PC-9 (cell line): ENCODE data around the gene GLOD4. TPM values are rescaled to one million over a fixed set of nuclear protein-coding genes. Genes with fewer than 3 reads are reported as not detected.

ENCODE experiments used
- BruUV-seq: library from RNA; stranded (reverse); fragments of 400-500 nt; replicated peaks from 2 replicates; lab custom pipeline; 2021; lab: Mats Ljungman, UMichigan
- CTCF ChIA-PET: fragments of 300-600 bp; sonication (Branson Sonifier 250); formaldehyde crosslinking; loops from one replicate; lab custom pipeline; 2022; ENCODE audit warnings: antibody characterized with exemption; lab: Charles Lee
- POLR2A ChIA-PET: fragments of 300-600 bp; sonication (Branson Sonifier 250); formaldehyde crosslinking; loops from one replicate; lab custom pipeline; 2022; ENCODE audit warnings: antibody characterized with exemption; ENCODE audit not compliant: unreplicated experiment; lab: Charles Lee
- DNase-seq, 2 experiments: peaks; one replicate each; pipeline versions ENCODE4 v3.0.0 to v3.0.0-alpha.2; 2015 to 2022; ENCODE audit warnings: mixed read lengths in 1 of 2
- H2AFZ ChIP-seq: fragments of 200-600 bp; sonication (generic); 2 replicates; pipeline ENCODE4 v1.8.1; 2017; ENCODE audit warnings: antibody characterized with exemption
- H3F3A ChIP-seq: fragments of 200-600 bp; sonication (generic); 2 replicates; pipeline ENCODE4 v1.8.1; 2017; ENCODE audit warnings: antibody characterized with exemption, mild to moderate bottlenecking, low read depth; ENCODE audit not compliant: insufficient read depth
- H3K27ac ChIP-seq: fragments of 200-600 bp; sonication (generic); 2 replicates; pipeline ENCODE4 v1.6.1; 2016; ENCODE audit warnings: mixed run types
- H3K27me3 ChIP-seq: fragments of 200-600 bp; sonication (generic); 2 replicates; pipeline ENCODE4 v1.6.1; 2016; ENCODE audit warnings: low read depth, mixed run types; ENCODE audit not compliant: insufficient read depth
- H3K36me3 ChIP-seq: fragments of 200-600 bp; sonication (generic); 2 replicates; pipeline ENCODE4 v1.6.1; 2016; ENCODE audit warnings: low read depth, mixed run types
- H3K4me1 ChIP-seq: fragments of 200-600 bp; sonication (generic); replicated peaks from 2 replicates; pipeline ENCODE4 v1.6.1; 2016; ENCODE audit warnings: mixed run types; ENCODE audit not compliant: insufficient read depth
- H3K4me2 ChIP-seq: fragments of 200-600 bp; sonication (generic); 2 replicates; pipeline ENCODE4 v1.6.1; 2017; ENCODE audit warnings: mixed run types
- H3K4me3 ChIP-seq: fragments of 200-600 bp; sonication (generic); 2 replicates; pipeline ENCODE4 v1.6.1; 2016; ENCODE audit warnings: mixed run types
- H3K79me2 ChIP-seq: fragments of 200-600 bp; sonication (generic); 2 replicates; pipeline ENCODE4 v1.6.1; 2017; ENCODE audit warnings: low read depth, mixed run types
- H3K9me2 ChIP-seq: fragments of 200-600 bp; sonication (generic); 2 replicates; pipeline ENCODE4 v1.8.1; 2017; ENCODE audit warnings: mild to moderate bottlenecking; ENCODE audit not compliant: insufficient read depth
- H3K9me3 ChIP-seq: fragments of 200-600 bp; sonication (generic); 2 replicates; pipeline ENCODE4 v1.8.1; 2016; ENCODE audit warnings: low read depth; ENCODE audit not compliant: insufficient read depth
- H4K20me1 ChIP-seq: fragments of 200-600 bp; sonication (generic); 2 replicates; pipeline ENCODE4 v1.8.1; 2017; ENCODE audit not compliant: insufficient read depth
- EZH2 ChIP-seq: fragments of 200-600 bp; sonication (generic); IDR thresholded peaks from 2 replicates; pipeline ENCODE4 v1.8.0; 2017; ENCODE audit warnings: antibody characterized with exemption, low read depth
- intact Hi-C: fragments of 100-400 bp; cut with micrococcal nuclease; formaldehyde crosslinking; loops from one replicate; pipeline ENCODE4 v1.10.0; 2022; ENCODE audit not compliant: unreplicated experiment
- total RNA-seq: library from RNA; stranded (reverse); gene quantifications from 2 replicates; pipeline ENCODE4 v1.2.3, GENCODE V29; 2021
- TF ChIP-seq, protein P1 (sequence below): fragments of 200-600 bp; sonication (generic); conservative IDR thresholded peaks from 2 replicates; pipeline ENCODE4 v1.6.1; 2017; ENCODE audit warnings: mixed run types, antibody characterized with exemption, mild to moderate bottlenecking, moderate library complexity

GLOD4 gene
- total RNA-seq, 1 experiment from 2014 or later, result 110 TPM

DNA sequence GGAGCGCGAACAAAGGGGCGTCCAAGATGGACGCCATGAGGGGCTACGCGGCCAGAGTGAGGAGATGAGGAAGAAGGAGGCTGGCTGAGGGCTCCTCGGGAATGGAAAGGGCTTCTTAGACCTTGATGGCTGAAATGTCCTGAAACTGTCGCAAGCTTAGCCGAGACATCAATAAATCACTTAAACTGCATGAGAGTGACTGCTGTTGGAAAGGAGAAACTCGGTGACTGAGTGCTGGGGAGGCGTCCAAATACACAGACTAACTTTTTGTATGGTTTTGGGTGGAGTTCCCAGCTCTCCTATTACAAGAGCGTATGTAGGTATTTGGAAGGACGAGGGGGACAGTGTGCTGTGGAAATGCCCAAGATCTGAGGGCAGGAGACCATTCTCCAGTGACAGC is 28.7 kb downstream of the GLOD4 start:
- DNase-seq, result no peak
- Histone ChIP-seq H3K4me1 (peaks cover 18% of the 10 kb centered on the region), H3K36me3 (peaks cover 6% of the 10 kb centered on the region; the same call in 1 of the 2 replicates), H2AFZ (no peak overlapping the region), H3K9me3 (no peaks in the 10 kb centered on the region; the same call in 1 of the 2 replicates), H3K79me2 (peaks cover 35% of the 10 kb centered on the region), H3K27ac (no peak overlapping the region), H3K9me2 (no peaks in the 10 kb centered on the region), H3K4me2 (no peak overlapping the region), H4K20me1 (no peaks in the 10 kb centered on the region), H3K4me3 (no peak overlapping the region), H3K27me3 (no peaks in the 10 kb centered on the region), H3F3A (peaks cover 22% of the 10 kb centered on the region)
- CTCF ChIA-PET, result interaction anchor here (0.6 to 0.7 kb wide), 2 partner anchors 45 to 362 kb away, joined by 3 to 15 read pairs; no protein-coding TSS in a partner anchor
- POLR2A ChIA-PET, result no interaction called here
- TF ChIP-seq, protein P1, sequence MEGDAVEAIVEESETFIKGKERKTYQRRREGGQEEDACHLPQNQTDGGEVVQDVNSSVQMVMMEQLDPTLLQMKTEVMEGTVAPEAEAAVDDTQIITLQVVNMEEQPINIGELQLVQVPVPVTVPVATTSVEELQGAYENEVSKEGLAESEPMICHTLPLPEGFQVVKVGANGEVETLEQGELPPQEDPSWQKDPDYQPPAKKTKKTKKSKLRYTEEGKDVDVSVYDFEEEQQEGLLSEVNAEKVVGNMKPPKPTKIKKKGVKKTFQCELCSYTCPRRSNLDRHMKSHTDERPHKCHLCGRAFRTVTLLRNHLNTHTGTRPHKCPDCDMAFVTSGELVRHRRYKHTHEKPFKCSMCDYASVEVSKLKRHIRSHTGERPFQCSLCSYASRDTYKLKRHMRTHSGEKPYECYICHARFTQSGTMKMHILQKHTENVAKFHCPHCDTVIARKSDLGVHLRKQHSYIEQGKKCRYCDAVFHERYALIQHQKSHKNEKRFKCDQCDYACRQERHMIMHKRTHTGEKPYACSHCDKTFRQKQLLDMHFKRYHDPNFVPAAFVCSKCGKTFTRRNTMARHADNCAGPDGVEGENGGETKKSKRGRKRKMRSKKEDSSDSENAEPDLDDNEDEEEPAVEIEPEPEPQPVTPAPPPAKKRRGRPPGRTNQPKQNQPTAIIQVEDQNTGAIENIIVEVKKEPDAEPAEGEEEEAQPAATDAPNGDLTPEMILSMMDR, result no peak
- no peak for TF ChIP-seq EZH2
- intact Hi-C loops, result loop anchor here (2.0 kb wide), 1 partner anchor 39 kb away; the partner anchor contains the start of gene VPS53
- BruUV-seq, result no TSS peak

DNA sequence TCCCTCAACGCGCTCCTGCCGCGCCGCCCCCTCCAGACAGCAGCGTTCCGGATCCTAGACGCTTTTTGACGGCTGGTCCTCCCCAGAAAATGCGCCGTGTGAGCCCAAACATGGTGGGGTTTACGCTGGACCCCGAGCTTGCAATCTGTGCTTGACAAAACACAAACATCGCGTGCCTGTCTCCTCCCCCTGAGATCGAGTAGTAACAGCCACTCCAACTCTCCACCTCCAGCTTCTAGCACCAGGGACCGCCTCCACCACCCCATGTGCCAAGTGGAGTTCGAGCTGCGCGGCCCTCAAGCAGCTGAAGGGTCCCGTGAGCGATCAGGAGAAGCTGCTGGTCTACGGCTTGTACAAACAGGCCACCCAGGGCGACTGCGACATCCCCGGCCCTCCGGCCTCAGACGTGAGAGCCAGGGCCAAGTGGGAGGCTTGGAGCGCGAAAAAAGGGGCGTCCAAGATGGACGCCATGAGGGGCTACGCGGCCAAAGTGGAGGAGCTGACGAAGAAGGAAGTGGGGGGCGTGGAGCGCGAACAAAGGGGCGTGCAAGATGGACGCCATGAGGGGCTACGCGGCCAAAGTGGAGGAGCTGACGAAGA is 29.4 kb downstream of the GLOD4 start:
- H3K27me3 ChIP-seq, result no peaks in the 10 kb centered on the region
- DNase-seq, result peak in 1 of 2 experiments; percentile 8
- H4K20me1 ChIP-seq, result peaks cover 6% of the 10 kb centered on the region; the same call in 1 of the 2 replicates
- ChIA-PET POLR2A (interaction anchor here (0.6 kb wide), 2 partner anchors 9 to 133 kb away, joined by 9 to 14 read pairs; no protein-coding TSS in a partner anchor), CTCF (interaction anchor here (0.6 to 0.7 kb wide), 4 partner anchors 46 to 361 kb away, joined by 3 to 17 read pairs (median 10); partner anchors contain the start of gene TIMM22)
- H3K9me3 ChIP-seq, result no peaks in the 10 kb centered on the region; the same call in 1 of the 2 replicates
- H3K9me2 ChIP-seq, result no peaks in the 10 kb centered on the region
- H3K4me3 ChIP-seq, result peak overlapping the region; percentile 74
- BruUV-seq, result TSS peak; percentile 53
- H3K36me3 ChIP-seq, result peaks cover 12% of the 10 kb centered on the region; the same call in 1 of the 2 replicates
- peak overlapping the region; percentile 100 for H2AFZ ChIP-seq
- H3K27ac ChIP-seq, result no peak overlapping the region
- intact Hi-C loops, result loop anchor here (1.0 to 2.0 kb wide), 2 partner anchors 38 to 340 kb away; partner anchors contain the start of gene VPS53
- H3F3A ChIP-seq, result peaks cover 22% of the 10 kb centered on the region
- peaks cover 42% of the 10 kb centered on the region for H3K79me2 ChIP-seq
- peaks cover 18% of the 10 kb centered on the region for H3K4me1 ChIP-seq
- TF ChIP-seq EZH2, result no peak
- TF ChIP-seq, protein P1, result no peak
- H3K4me2 ChIP-seq, result peak overlapping the region; percentile 89

DNA sequence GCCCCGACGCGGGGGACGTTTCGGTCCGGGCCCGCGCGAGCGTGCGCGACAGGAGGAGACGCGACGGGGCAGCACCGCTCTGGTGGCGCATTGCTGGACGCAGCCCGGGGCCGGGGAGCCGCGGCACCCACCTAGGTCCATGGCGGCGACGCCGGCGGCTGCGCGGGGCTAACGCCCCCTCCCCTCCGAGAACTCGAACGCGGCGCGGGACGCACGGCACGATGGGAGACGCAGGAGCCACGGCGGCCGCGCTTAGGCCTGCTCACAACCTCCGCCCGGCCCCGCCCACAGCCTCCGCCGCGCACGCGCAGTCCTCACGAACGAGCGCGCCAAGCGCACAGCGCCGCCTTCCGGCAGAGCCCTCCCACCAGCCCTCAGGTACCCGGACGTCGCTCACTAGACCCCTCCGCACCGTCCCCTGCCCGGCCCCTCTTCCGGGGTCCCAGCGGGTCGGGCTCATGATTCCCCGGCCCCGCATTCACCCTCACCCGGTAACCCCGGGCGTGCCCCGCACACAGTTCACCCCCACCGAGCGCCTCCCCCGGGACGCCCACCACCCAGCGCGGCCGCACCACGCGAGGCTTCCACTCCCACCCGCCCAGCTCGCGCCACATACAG is 30.0 kb downstream of the GLOD4 start, which contains the start of gene GEMIN4:
TSS of gene GEMIN4 (minus strand) at position 263 of the 618 bp plus-strand sequence. CDS start at position 141, 122 bp downstream.
- TF ChIP-seq, protein P1, result peak; percentile 92
- no peak for TF ChIP-seq EZH2
- H3K4me1 ChIP-seq, result peaks cover 18% of the 10 kb centered on the region
- peaks cover 48% of the 10 kb centered on the region for H3K79me2 ChIP-seq
- H3K27ac ChIP-seq, result peak within 1 kb of the TSS; percentile 51
- peaks cover 11% of the 10 kb centered on the region for H4K20me1 ChIP-seq
- BruUV-seq, result no TSS peak
- peak within 1 kb of the TSS; percentile 74 for H3K4me3 ChIP-seq
- intact Hi-C loops, result loop anchor here (1.0 to 2.0 kb wide), 2 partner anchors 37 to 340 kb away; partner anchors contain the start of gene VPS53
- H3K27me3 ChIP-seq, result no peaks in the 10 kb centered on the region
- no peaks in the 10 kb centered on the region for H3K9me2 ChIP-seq
- peak; percentile 68 to 97 for DNase-seq
- ChIA-PET POLR2A (interaction anchor here (0.6 kb wide), 2 partner anchors 9 to 134 kb away, joined by 9 to 14 read pairs; no protein-coding TSS in a partner anchor), CTCF (interaction anchor here (0.6 to 0.7 kb wide), 2 partner anchors 177 to 245 kb away, joined by 4 to 17 read pairs; partner anchors contain the start of gene TIMM22)
- peaks cover 18% of the 10 kb centered on the region; the same call in 1 of the 2 replicates for H3K36me3 ChIP-seq
- H2AFZ ChIP-seq, result peak within 1 kb of the TSS; percentile 100
- peak within 1 kb of the TSS; percentile 89 for H3K4me2 ChIP-seq
- peaks cover 22% of the 10 kb centered on the region for H3F3A ChIP-seq
- no peaks in the 10 kb centered on the region; the same call in 1 of the 2 replicates for H3K9me3 ChIP-seq
